Measurements from ENCODE around the gene HAT1. TPM values are rescaled to one million over a fixed set of nuclear protein-coding genes. Genes with fewer than 3 reads are reported as not detected.

HAT1 gene
- total RNA-seq, 1 experiment from 2014 or later = 76.8 TPM

- TF ChIP-seq EZH2phosphoT487 (IDR thresholded peaks at IDR 0.05; ENCODE audit: borderline replicate concordance, low read length) (no peak), CTCF (conservative IDR thresholded peaks at IDR 0.05; ENCODE audit: low read depth, low read length) (no peak)
- Histone ChIP-seq H3K9me2 (replicated peaks; ENCODE audit: low read length) (no peaks in the 10 kb centered on the region), H3K36me3 (ENCODE audit: low read depth, low read length) (peaks cover 25% of the 10 kb centered on the region; the same call in 1 of the 2 replicates), H2AFZ (ENCODE audit: low read length) (no peak overlapping the region), H3K27me3 (ENCODE audit: low read length) (no peaks in the 10 kb centered on the region), H4K20me1 (ENCODE audit: low read length) (no peaks in the 10 kb centered on the region), H3F3A (ENCODE audit: low read length, unreplicated experiment) (no peaks in the 10 kb centered on the region), H3K79me2 (ENCODE audit: low read length) (no peaks in the 10 kb centered on the region), H3K4me2 (ENCODE audit: low read length) (no peak overlapping the region), H3K9me3 (ENCODE audit: low read length) (no peaks in the 10 kb centered on the region), H3K4me1 (ENCODE audit: insufficient read depth, low read length) (no peaks in the 10 kb centered on the region), H3K4me3 (ENCODE audit: low read length) (no peak overlapping the region), H3K27ac (ENCODE audit: low read length) (no peak overlapping the region), H3K9ac (ENCODE audit: low read length) (no peak overlapping the region)
- ATAC-seq = no peak
- POLR2A ChIA-PET (ENCODE audit: unreplicated experiment) = no interaction called here
- CTCF ChIA-PET = no interaction called here
- DNase-seq = no peak
- BruUV-seq (replicated peaks) = no TSS peak
- intact Hi-C loops (cut with micrococcal nuclease) = no loop called here
Observed at GRCh38 chr2:171965661-171966060, 43.4 kb downstream of the HAT1 start.

- H3K27ac ChIP-seq (ENCODE audit: low read length) = no peak overlapping the region
- POLR2A ChIA-PET (ENCODE audit: unreplicated experiment) = no interaction called here
- BruUV-seq (replicated peaks) = no TSS peak
- TF ChIP-seq EZH2phosphoT487 (IDR thresholded peaks at IDR 0.05; ENCODE audit: borderline replicate concordance, low read length) (no peak), CTCF (conservative IDR thresholded peaks at IDR 0.05; ENCODE audit: low read depth, low read length) (no peak)
- H3K9ac ChIP-seq (ENCODE audit: low read length) = no peak overlapping the region
- H2AFZ ChIP-seq (ENCODE audit: low read length) = no peak overlapping the region
- no peaks in the 10 kb centered on the region for H3F3A ChIP-seq (ENCODE audit: low read length, unreplicated experiment)
- ATAC-seq = no peak
- intact Hi-C loops (cut with micrococcal nuclease) = no loop called here
- no peak overlapping the region for H3K4me2 ChIP-seq (ENCODE audit: low read length)
- no peaks in the 10 kb centered on the region for H3K9me3 ChIP-seq (ENCODE audit: low read length)
- H3K4me1 ChIP-seq (ENCODE audit: insufficient read depth, low read length) = no peaks in the 10 kb centered on the region
- no peak for DNase-seq
- H3K9me2 ChIP-seq (replicated peaks; ENCODE audit: low read length) = no peaks in the 10 kb centered on the region
- H4K20me1 ChIP-seq (ENCODE audit: low read length) = no peaks in the 10 kb centered on the region
- CTCF ChIA-PET = no interaction called here
- no peaks in the 10 kb centered on the region for H3K27me3 ChIP-seq (ENCODE audit: low read length)
- H3K4me3 ChIP-seq (ENCODE audit: low read length) = no peak overlapping the region
- H3K79me2 ChIP-seq (ENCODE audit: low read length) = no peaks in the 10 kb centered on the region
- peaks cover 25% of the 10 kb centered on the region; the same call in 1 of the 2 replicates for H3K36me3 ChIP-seq (ENCODE audit: low read depth, low read length)
Observed at GRCh38 chr2:171966235-171966634, 44.0 kb downstream of the HAT1 start.

GRCh38 chr2:171966688-171967087 is 44.4 kb downstream of the HAT1 start:
- BruUV-seq (replicated peaks) = no TSS peak
- TF ChIP-seq CTCF (conservative IDR thresholded peaks at IDR 0.05; ENCODE audit: low read depth, low read length) = no peak
- no peak for TF ChIP-seq EZH2phosphoT487 (IDR thresholded peaks at IDR 0.05; ENCODE audit: borderline replicate concordance, low read length)
- no peak for TF ChIP-seq EZH2 (IDR thresholded peaks at IDR 0.05; ENCODE audit: low read length, unreplicated experiment)
- Histone ChIP-seq H3K27me3 (ENCODE audit: low read length) (no peaks in the 10 kb centered on the region), H3K4me1 (ENCODE audit: insufficient read depth, low read length) (no peaks in the 10 kb centered on the region), H3K9me2 (replicated peaks; ENCODE audit: low read length) (no peaks in the 10 kb centered on the region), H3K36me3 (ENCODE audit: low read depth, low read length) (peaks cover 25% of the 10 kb centered on the region; the same call in 1 of the 2 replicates), H4K20me1 (ENCODE audit: low read length) (no peaks in the 10 kb centered on the region), H3K4me3 (ENCODE audit: low read length) (no peak overlapping the region), H3K27ac (ENCODE audit: low read length) (no peak overlapping the region), H3K79me2 (ENCODE audit: low read length) (no peaks in the 10 kb centered on the region), H3K9ac (ENCODE audit: low read length) (no peak overlapping the region), H3K4me2 (ENCODE audit: low read length) (no peak overlapping the region), H3F3A (ENCODE audit: low read length, unreplicated experiment) (no peaks in the 10 kb centered on the region), H3K9me3 (ENCODE audit: low read length) (no peaks in the 10 kb centered on the region), H2AFZ (ENCODE audit: low read length) (no peak overlapping the region)
- intact Hi-C loops (cut with micrococcal nuclease) = no loop called here
- CTCF ChIA-PET = no interaction called here
- POLR2A ChIA-PET (ENCODE audit: unreplicated experiment) = no interaction called here
- no peak for ATAC-seq
- no peak for DNase-seq

All from PC-3 (cell line).